Stimulated activated CD4-positive, alpha-beta T cell treated with anti-CD3 and anti-CD28 coated beads, Interleukin-1b, Interleukin-23, amount 100 ng/mL, for 24 hours (primary cell): Measurements from ENCODE around the gene IDE.
"Not testable (repeated sequence)": the region's sequence is repeated elsewhere in the genome, so short reads cannot be mapped to it uniquely, and the experiment has no call there.

Experiments
- DNase-seq, 4 experiments: peaks; one replicate each; pipeline ENCODE4 v3.0.0-alpha.2; 2020; ENCODE audit warnings: low read depth in 4 of 4, low spot score in 1 of 4

The IDE gene

DNA sequence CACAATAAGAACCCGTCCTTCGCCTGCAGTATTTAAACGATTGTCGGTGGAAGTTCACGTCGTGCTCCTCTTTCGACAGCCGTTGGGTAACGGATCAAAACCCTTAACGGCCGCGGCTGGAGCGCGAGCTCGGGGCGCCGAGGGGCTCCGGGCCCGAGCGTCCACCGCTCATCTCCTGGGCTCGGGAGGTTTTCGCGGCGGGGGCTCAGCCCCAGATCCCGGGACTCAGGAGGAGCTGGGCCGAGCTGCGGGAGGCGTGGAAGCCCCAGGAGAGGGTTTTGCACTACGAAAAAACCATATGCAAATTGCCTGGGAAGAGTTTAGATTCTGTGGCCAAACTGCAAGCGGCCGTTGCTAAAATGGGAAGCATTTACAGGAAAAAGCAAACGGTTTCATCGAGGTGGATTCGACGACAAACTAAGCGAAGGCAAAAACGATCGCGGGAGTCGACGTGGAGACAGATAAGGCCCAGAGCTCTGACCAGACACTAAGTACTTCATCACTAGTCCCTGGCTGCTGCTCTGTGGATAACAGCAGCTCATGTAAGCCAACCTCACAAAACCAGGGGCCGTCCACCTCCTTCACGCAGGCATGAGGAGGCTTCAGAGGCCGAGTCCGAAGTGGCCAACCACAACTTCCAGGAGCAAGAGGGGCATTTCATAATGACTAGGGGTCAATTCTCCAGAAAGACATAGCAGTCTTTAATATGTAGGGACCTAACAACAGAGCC lies 153.2 kb downstream of the IDE start:
- no peak for DNase-seq

DNA sequence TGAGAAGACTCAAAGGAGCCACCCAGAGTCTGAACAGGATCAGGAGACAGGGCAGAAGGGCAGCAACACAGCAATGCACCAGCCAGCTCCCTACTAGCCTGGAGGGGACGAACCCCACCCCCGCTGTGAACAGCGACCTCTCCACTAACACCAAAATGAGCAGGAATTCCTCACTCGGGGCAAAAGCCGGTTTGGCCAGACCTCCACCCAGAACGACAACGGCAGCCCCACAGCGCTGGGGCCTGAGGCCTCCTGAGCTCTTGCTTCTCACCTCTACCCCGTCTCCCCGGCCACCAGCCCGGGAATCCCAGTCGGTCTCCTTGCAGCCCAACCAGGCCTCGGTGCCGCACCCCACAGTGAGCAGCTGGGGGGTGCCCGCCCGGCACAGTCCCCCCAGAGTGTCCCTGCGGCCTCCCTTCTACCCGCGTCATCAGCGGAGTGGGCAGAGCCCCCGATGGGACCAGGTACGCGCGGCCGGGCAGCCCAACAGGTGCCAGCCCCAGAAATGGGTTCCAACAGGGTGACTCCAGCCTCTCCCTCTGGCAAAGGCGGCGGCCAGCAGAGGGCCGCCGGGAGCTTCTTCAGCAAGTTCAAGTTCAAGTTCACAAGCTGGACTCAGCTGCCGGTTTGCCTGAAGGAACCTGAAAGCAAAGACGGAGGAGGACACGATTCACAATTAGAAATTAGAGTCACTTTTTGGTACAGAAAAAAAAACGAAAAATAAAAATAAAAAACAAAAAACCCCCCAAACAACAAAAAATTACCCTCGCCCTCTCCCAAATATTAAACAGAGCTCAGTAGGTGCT lies 153.9 kb downstream of the IDE start:
- DNase-seq, result no peak

DNA sequence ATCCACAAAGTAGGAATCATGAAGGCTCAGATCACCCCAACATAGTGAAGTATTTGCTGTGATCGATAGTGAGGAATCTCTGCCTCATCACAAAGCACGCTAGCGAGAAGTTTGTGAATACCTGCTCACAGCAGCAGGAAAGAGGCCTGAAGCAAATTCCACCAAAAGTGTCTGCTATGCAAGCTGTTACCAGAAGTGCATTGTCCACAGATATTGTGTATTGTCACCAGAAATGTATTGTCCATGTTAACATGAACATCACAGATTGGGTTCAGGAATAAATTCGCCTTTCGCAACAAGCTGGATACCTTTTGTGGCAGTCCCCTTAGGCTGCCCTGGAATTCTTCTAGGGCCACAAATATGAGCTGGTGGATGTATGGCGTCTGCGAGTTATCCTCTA lies 155.0 kb downstream of the IDE start:
- DNase-seq, result no peak

DNA sequence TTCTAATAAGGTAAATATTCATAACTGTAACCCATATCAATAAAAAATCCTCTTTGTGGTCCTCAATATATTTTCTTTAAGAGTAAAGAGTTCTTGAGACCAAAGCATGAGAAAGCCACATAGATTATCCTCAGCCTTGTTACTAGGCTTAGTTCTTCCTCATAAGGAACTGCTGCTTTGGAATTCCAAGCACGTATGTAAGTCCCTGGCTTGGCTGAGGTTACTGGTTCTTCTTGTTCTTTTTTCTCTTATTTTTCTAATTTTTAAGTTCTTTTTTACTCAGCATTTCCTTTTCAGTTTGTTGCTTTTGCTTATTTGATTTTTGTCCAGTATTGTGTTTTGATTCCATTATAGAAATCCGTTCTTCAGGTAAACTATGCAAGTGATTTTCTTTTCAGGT lies 155.7 kb downstream of the IDE start:
- no peak for DNase-seq

DNA sequence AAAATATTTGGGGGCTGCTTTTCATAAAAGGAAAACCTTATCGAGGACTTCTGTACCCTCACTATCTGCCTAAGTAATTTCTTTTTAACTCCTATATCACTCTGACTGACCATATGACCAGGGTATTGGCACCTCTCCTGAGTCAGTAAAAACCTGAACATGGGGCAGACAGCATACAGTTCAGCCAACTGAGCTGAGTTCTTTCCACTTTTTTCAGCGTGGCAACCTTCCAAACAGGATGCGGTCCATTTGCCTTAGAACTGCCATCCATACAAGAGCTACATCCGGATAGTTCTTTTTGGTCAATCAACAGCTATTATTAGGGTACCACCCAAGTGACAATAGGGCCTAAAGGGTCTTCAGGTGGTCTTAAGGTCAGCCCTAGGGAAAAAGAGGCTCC lies 160.4 kb downstream of the IDE start:
- DNase-seq, result no peak

DNA sequence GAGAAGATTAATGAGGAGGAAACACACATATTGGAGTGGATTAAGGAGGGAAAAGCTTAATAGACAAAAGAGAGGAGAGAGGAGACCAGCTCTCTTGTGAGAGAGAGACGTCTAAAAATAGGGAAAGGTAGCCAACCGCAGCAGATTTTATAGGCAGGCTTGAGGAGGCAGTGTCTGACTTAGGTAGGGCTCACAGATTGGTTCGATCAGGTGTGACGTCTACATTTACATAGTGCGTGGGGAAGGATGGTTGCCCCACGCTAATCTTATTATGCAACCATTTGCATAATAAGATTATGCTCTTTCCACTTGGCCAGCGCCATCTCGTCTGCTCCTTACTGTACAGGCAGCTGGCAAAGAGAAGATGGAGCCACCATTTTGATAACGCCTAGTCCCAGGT lies 160.9 kb downstream of the IDE start:
- DNase-seq, result no peak

DNA sequence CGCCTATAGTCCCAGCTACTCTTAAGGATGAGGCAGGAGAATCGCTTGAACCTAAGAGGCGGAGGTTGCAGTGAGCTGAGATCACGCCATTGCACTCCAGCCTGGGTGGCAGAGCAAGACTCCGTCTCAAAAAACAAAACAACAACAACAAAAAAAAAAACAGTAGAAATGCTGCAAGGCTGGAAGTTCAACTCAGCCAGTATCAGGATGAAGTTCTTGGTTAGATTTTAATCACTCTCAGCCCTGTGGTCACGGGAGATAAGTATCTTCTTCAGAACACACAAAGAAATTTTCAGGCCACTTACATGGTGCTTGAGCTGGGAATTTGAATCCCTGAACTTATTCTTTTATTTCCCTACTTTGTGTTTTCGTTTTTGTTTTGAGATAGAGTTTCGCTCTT lies 162.5 kb downstream of the IDE start:
- DNase-seq, result no peak

DNA sequence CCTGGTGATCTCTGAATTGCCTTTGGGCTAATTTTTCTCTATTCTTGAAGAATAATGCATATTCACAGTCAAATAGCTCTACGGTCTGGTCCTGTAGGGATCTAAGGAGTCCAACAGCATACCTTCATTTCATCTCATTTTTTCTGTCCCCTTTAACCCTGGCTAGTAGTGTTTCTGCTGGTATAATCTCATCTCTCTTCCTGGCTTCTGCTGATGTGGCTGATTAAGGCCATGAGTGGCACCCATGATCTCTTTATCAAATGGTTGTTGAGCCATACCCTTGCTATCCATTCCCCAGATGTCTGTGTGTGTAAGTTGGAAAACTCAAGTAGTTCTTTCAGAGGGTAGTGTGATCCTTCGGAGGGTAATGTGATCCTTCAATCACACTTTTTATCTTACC lies 163.4 kb downstream of the IDE start:
- no peak for DNase-seq

DNA sequence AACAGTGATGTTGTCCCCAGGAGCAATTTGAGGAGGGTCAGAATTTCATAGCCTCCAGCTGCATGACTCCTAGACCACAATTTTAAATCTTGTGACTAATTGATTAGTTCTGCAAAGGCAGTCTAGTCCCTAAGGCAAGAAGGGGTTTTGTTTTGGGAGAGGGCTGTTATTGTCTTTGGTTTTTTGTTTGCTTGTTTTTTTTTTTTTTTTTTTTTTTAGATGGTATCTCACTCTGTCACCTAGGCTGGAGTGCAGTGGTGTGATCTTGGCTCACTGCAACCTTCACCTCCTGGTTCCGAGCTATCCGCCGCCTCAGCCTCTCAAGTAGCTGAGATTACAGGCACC lies 165.9 kb downstream of the IDE start:
- DNase-seq, result no peak

DNA sequence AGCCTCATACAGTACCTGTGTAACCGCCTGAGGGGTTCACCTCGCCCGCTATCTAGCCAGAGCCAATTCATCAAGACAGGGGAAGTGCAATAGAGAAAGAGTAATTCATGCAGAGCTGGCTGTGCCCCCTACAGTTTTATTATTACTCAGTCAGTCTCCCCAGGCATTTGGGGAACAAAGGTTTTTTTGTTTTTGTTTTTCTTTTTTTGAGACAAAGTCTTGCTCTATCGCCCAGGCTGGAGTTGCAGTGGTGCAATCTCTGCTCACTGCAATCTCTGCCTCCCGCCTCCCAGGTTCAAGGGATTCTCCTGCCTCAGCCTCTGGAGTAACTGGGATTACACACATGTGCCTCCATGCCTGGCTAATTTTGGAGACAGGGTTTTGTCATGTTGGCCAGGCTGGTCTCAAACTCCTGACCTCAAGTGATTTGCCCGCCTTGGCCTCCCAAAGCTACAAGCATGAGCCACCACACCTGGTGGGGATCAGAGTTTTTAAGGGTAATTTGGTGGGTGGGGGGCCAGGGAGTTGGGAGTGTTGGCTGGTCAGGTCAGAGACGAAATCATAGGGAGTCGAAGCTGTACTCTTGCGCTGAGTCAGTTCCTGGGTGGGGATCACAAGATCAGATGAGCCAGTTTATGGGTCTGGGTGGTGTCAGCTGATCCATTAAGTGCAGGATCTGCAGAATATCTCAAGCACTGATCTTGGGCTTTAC lies 166.4 kb downstream of the IDE start:
- no peak for DNase-seq

DNA sequence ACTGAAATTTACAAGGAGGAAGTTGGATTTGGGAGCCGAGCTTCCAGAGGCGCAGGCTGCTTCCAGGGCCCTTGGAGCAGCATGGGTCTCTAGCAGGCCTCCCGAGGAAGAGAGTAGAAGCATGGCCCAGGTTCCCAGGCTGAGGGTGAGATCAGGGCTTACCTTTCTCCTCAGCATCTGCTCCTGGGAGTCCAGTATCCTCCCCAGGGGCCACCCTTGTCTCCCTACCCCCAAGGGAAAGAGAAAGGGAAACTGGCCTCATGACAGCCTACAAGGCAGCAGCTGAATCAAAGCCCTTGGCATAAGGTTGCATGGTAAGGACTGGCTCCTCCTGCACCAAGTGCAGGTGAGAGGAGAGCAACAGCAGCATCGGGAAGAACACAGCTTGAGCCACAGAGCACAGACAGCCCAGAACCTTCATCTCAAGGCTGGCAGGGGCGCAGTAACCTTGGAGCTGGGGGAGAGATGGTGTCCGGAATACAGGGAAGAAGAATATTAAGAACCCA lies 168.4 kb downstream of the IDE start:
- no peak for DNase-seq

DNA sequence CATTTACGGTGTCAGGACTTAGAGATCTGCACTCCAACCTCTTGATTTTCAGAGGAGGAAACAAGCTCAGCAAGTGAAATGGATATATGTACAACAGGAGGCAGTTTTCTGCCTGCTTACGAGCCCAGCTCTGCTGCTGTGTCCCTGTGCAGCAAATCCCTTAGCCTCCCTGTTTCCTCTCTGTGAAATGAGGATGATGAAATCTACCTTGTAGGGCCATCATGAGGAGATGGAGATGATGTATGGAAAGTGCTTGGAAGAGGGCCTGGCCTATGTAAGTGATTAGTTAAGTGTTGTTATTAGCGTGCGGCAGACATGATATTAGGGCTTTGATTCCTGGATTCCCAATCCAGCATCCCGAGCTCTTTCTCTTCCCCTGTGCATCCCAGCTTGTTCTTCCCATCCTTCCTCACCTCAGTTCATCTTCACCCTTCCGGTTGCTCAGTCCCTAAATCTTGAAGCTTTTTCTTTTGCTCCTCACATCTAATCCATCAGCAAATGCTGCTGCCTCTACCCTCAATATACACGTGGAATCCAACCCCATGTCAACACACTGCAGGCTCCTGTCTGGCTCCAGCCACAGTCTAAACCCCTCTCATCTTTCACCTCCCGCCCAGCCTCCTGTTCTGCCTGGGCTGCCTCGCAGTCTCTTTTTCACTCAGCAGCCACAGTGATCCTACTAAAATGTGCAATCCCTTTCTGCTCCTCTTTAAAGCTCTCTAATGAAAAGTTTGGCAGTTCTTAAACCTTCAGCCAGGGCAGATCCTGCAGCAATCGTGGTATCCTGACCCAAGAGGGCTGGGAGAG lies 169.1 kb downstream of the IDE start:
- no peak for DNase-seq

DNA sequence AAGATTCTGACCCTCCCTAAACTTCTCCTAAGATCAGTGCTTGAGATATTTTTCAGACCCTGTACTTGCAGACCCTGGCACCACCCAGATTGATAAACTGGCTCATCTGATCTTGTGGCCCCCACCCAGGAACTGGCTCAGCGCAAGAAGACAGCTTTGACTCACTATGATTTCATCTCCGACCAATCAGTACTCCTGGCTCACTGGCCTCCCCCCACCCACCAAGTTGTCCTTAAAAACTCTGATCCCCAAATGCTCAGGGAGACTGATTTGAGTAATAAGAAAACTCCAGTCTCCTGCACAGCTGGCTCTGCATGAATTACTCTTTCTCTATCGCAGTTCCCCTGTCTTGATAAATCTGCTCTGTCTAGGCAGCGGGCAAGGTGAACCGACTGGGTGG lies 171.7 kb downstream of the IDE start:
- DNase-seq, result not testable (repeated sequence)
